HG02623 (cell line): ENCODE data around the gene ZNF330.

ENCODE experiments used
- ATAC-seq: cut with Tn5 transposase; IDR thresholded peaks from one replicate; pipeline ENCODE4 v1.9.1; 2021; ENCODE audit warnings: moderate library complexity; ENCODE audit not compliant: unreplicated experiment

ZNF330 gene

DNA sequence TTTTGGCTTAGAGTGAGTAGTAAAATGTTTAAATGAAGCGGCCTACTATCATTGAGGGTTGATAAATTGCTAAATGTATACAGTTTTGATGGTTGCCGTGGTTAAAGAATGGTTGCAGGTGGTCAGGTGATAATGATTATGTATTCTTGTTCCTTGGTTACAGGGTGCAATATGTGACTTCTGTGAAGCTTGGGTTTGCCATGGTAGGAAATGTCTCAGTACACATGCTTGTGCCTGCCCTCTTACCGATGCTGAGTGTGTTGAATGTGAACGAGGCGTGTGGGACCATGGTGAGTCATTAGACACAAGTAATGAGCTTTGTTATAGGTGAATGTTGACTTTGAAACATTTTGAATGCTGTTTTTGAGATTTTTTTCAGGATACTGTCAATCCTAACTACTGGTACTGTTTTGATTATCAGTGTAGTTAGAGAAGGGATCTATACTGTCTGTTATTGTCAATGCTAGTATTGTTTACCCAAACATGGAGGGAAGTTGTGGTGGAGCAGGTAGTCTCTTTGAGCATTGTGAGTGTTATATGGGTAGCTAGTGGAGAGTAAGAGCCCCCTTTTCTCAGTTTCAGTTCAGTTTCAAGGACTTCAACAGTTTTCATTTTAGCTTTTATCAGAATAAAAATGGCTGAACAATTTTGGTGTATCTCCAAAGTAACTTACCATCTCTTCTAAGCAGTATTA lies 8.9 kb downstream of the ZNF330 start:
- ATAC-seq, result peak; percentile 71

- ATAC-seq, result no peak
These were observed 13.0 kb downstream of the ZNF330 start for GRCh38 chr4:141233673-141234072.

DNA sequence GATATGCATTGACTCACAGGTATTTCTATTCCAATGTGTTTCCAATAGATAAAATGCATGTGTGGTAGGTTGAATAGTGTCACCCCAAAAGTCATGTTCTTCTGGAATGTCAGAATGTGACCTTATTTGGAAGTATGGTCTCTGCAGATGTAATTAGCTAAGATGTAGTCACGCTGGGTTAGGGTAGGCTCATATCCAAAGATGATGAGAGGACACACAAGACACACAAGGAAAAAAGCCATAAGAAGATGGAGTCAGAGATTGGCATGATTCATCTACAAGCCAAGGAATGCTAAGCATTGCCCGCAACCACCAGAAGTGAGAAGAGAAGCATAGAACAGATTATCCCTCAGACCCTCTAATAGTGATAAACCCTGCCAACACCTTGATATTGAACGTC lies 17.5 kb downstream of the ZNF330 start:
- no peak for ATAC-seq

- no peak for ATAC-seq
These were observed 19.6 kb downstream of the ZNF330 start for GRCh38 chr4:141240259-141240658.

DNA sequence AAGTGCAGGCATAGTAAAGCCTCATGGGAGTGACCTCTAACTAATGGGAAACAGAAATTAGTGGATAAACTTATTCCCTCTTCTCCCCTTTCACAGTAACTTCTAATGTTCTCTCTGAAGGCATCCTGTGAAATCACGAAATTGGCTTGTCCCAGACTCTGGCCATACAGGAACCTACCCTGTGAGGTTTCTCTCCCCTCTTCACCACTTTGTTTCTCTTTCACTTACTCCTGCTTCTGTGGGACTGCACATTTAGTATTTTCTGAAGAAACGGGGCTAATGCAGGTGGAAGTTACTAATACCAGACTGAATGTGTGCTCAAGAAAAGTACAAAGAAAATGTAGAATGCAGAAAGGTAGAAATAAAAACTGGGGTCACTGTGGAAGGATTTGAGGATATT lies 20.0 kb downstream of the ZNF330 start:
- no peak for ATAC-seq

- no peak for ATAC-seq
These were observed 21.3 kb downstream of the ZNF330 start for GRCh38 chr4:141241986-141242385.

DNA sequence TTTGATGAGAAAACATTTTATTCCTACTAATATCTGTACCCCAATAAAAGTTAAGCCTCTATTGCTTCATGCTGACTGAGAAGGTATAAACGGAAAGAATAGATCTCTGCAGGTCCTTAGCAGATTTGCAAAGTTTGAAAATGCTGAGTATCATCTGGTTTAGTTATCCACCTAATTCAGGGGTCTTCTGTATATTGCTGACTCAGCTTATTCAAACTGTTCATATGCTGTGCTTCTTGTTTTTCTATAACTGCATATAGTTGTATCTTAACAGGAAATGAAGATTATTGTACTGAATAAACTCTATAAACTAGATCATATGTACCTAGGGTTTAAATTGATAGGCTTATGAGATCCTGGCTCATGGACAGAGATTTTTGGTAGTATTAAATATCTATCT lies 23.7 kb downstream of the ZNF330 start:
- no peak for ATAC-seq

DNA sequence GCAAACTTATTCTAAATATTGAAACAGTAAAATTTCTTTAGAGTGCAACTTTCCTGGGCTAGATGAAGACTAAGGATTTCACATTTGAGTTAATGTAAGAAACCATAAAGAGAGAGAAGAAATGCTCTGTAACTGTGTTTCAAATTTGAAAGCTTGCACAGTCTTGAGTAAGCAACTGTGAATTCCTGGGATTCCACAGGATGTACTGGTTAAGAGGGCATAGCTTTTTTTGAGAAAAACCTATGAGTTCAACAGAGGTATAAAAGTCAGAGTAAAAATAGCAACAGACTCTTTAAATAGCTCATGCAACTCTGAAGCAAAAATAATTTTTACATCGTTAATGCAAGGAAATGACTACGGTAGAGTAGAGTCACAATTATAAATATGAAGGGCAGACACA lies 25.5 kb downstream of the ZNF330 start:
- no peak for ATAC-seq

- ATAC-seq, result no peak
These were observed 26.2 kb downstream of the ZNF330 start for GRCh38 chr4:141246683-141247429.

- ATAC-seq, result no peak
These were observed 26.7 kb downstream of the ZNF330 start for GRCh38 chr4:141247430-141247780.

DNA sequence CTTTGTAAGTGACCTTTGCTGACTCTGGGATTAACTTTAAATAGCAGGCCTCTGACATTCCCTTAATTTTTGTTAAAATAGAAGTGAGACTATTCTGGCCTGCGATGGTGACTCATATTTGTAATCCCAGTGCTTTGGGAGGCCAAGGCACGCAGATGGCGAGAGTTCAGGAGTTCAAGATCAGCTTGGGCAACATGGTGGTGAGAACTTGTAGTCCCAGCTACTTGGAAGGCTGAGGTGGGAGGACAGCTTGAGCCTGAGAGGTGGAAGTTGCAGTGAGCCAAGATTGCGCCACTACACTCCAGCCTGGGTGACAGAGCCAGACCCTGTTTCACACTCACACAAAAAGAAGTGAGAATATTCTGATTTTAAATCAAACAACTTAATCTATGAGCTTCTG lies 27.3 kb downstream of the ZNF330 start:
- no peak for ATAC-seq

- no peak for ATAC-seq
These were observed 27.8 kb downstream of the ZNF330 start for GRCh38 chr4:141248486-141248885.

GRCh38 chr4:141254326-141254725 lies 33.6 kb downstream of the ZNF330 start:
- no peak for ATAC-seq

- ATAC-seq, result no peak
These were observed 34.3 kb downstream of the ZNF330 start for GRCh38 chr4:141255016-141255415.

GRCh38 chr4:141258558-141258957 lies 37.9 kb downstream of the ZNF330 start:
- no peak for ATAC-seq

- no peak for ATAC-seq
These were observed 55.1 kb downstream of the ZNF330 start for GRCh38 chr4:141275834-141276233.

- ATAC-seq, result no peak
These were observed 62.5 kb downstream of the ZNF330 start for GRCh38 chr4:141283152-141283551.

- ATAC-seq, result no peak
These were observed 62.9 kb downstream of the ZNF330 start for GRCh38 chr4:141283563-141283962.
